ENCODE measurements around the gene CEP152.

The CEP152 gene

DNA sequence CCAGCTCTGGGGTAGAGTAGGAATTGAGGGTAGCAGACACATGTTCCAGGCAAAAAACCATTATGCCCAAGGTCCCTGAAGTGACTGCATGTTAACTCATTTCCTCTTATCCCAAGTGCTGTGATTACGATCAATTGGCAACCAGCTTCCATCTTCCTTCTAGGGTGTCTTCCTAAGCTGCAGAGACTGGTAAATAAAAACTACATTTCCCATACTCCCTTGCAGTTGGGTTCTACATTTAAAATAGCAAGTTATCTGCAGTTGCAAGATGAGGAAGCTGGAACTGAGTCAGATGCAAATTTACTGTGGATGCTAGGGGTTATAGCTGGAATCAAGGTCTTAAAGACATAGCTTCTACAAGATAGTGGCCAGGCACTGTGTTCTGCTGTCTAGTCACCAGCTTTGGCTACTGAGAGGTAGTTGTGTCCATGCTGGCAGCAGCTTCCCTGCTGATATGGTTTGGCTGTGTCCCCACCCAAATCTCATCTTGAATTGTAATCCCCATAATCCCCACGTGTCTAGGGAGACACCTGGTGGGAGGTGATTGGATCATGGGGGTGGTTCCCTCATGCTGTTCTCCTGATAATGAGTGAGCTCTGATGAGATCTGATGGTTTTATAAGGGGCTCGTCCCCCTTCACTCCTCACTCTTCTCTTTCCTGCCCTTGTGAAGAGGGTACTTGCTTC is 114.1 kb downstream of the CEP152 start:
- DNase-seq, result no peak

- DNase-seq, result no peak
Observed at GRCh38 chr15:48695827-48696573, 114.9 kb downstream of the CEP152 start.

- DNase-seq, result no peak
Observed at GRCh38 chr15:48695088-48695826, 115.6 kb downstream of the CEP152 start.

DNA sequence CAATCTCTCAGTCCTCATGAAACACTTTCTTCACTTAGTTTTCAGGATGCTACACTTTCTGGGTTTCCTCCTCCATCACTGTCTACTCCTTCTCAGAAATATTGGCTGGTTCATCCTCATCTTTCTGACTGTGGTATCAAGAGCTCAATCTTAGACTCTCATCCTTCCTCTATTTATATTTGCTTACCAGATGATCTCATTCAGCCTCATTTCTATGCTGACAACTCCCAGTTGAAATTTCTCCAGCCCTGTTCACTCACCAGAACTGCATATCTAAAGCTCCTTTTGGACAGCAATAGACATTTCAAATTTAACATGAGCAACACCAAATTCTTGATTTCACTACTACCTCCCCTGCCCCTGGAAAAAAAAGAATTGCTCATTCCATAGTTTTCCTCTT is 117.4 kb downstream of the CEP152 start:
- no peak for DNase-seq

DNA sequence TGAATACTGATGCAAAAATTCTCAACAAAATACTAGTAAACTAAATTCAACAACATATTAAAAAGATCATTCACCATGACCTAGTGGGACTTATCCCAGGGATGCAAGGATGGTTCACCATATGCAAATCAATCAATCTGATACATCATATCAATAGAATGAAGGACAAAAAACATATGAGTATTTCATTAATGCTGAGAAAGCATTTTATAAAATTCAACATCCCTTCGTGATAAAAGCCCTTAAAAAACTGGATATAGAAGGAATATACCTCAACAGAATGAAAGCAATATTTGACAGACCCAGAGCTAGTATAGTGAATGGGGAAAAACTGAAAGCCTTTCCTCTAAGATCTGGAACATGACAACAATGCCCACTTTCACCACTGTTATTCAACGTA is 122.4 kb downstream of the CEP152 start:
- DNase-seq, result no peak
